SK-N-SH treated with all-trans-retinoic acid at 6 μM for 48 hours (cell line): Measurements from ENCODE around the gene SLC6A4.

Experiments
- GLIS3 ChIP-seq: fragments of 250-450 bp; sonication (Bioruptor Pico); IDR thresholded peaks from 2 replicates; pipeline ENCODE4 v1.5.0; 2020; ENCODE audit warnings: mild to moderate bottlenecking, moderate library complexity
- RARB ChIP-seq: fragments of 250-450 bp; sonication (Bioruptor Pico); IDR thresholded peaks from 2 replicates; pipeline ENCODE4 v1.8.0; 2021; ENCODE audit warnings: mild to moderate bottlenecking, moderate library complexity
- TF ChIP-seq, protein P1 (sequence below): fragments of 250-450 bp; sonication (Bioruptor Pico); IDR thresholded peaks from 2 replicates; pipeline ENCODE4 v1.8.0; 2020; ENCODE audit warnings: mild to moderate bottlenecking, moderate library complexity, borderline replicate concordance
- TF ChIP-seq, protein P2 (sequence below): fragments of 250-450 bp; sonication (Bioruptor Pico); IDR thresholded peaks from 2 replicates; pipeline ENCODE4 v1.5.0; 2020; ENCODE audit warnings: mild to moderate bottlenecking, moderate library complexity

DNA sequence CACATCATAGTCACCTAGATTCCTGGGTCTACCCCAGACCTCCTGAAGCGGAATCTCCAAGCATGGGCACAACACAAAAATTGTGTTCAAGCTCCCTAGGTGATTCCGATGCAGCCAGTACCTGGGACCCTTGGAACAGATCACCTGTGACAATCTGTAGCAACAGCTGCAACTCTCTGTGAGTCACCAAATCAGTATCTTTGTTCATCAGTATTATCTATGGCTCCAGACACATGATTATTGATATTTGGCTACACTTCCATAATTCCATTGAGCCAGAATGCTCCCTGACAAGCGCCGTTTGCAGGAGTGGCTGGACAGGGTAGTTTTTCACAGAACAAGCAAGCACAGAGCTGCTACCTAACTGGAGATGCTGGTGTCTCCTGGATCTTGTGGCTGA, 16.2 kb downstream of the SLC6A4 start:
- TF ChIP-seq, protein P1, sequence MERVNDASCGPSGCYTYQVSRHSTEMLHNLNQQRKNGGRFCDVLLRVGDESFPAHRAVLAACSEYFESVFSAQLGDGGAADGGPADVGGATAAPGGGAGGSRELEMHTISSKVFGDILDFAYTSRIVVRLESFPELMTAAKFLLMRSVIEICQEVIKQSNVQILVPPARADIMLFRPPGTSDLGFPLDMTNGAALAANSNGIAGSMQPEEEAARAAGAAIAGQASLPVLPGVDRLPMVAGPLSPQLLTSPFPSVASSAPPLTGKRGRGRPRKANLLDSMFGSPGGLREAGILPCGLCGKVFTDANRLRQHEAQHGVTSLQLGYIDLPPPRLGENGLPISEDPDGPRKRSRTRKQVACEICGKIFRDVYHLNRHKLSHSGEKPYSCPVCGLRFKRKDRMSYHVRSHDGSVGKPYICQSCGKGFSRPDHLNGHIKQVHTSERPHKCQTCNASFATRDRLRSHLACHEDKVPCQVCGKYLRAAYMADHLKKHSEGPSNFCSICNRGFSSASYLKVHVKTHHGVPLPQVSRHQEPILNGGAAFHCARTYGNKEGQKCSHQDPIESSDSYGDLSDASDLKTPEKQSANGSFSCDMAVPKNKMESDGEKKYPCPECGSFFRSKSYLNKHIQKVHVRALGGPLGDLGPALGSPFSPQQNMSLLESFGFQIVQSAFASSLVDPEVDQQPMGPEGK (CRISPR knock-in tag), result no peak
- TF ChIP-seq, protein P2, sequence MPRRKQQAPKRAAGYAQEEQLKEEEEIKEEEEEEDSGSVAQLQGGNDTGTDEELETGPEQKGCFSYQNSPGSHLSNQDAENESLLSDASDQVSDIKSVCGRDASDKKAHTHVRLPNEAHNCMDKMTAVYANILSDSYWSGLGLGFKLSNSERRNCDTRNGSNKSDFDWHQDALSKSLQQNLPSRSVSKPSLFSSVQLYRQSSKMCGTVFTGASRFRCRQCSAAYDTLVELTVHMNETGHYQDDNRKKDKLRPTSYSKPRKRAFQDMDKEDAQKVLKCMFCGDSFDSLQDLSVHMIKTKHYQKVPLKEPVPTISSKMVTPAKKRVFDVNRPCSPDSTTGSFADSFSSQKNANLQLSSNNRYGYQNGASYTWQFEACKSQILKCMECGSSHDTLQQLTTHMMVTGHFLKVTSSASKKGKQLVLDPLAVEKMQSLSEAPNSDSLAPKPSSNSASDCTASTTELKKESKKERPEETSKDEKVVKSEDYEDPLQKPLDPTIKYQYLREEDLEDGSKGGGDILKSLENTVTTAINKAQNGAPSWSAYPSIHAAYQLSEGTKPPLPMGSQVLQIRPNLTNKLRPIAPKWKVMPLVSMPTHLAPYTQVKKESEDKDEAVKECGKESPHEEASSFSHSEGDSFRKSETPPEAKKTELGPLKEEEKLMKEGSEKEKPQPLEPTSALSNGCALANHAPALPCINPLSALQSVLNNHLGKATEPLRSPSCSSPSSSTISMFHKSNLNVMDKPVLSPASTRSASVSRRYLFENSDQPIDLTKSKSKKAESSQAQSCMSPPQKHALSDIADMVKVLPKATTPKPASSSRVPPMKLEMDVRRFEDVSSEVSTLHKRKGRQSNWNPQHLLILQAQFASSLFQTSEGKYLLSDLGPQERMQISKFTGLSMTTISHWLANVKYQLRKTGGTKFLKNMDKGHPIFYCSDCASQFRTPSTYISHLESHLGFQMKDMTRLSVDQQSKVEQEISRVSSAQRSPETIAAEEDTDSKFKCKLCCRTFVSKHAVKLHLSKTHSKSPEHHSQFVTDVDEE, result no peak
- TF ChIP-seq RARB (CRISPR knock-in tag) (no peak), GLIS3 (CRISPR knock-in tag) (no peak)
